K562 (cell line): ENCODE measurements around the gene ACSL6. TPM values are rescaled to one million over a fixed set of nuclear protein-coding genes. Genes with fewer than 3 reads are reported as not detected.

Source experiments
- ATAC-seq: fragments of 200-7000 bp; cut with Tn5 transposase; 3 replicates; pipeline ENCODE4 v1.9.1; 2020; ENCODE audit warnings: moderate library complexity
- BruUV-seq: library from RNA; stranded (reverse); fragments of 400-500 nt; replicated peaks from 2 replicates; lab custom pipeline; 2021; lab: Mats Ljungman, UMichigan
- CTCF ChIA-PET: fragments of 300-600 bp; formaldehyde crosslinking; extraction: SDS; loops from one replicate; lab custom pipeline; 2021; ENCODE audit warnings: low intra/inter-chr PET ratio; lab: Yijun Ruan, JAX
- POLR2A ChIA-PET: fragments of 300-600, 350-650 bp; sonication (Branson Sonifier 250); formaldehyde crosslinking; extraction: SDS; loops from one replicate; lab custom pipeline; 2021; ENCODE audit warnings: antibody characterized with exemption, inconsistent platforms; lab: Yijun Ruan, JAX
- DNase-seq, 4 experiments: peaks; one replicate each; pipeline versions ENCODE4 v3.0.0 to v3.0.0-alpha.2; 2011 to 2018; ENCODE audit warnings: low spot score in 3 of 4, mixed read lengths in 3 of 4; ENCODE audit errors: extremely low read depth in 1 of 4
- FAIRE-seq: peaks from 2 replicates; lab custom pipeline; 2011; peaks lifted over from hg19 to GRCh38; lab: Jason Lieb, UNC
- H2AFZ ChIP-seq: 2 replicates; pipeline ENCODE4 v1.6.0; 2011; ENCODE audit warnings: low read depth, low read length, control low read depth, inconsistent platforms
- H3K27ac ChIP-seq: fragments of 200-600 bp; 3 replicates; pipeline ENCODE4 v1.8.0; 2011; ENCODE audit warnings: low read depth, mild to moderate bottlenecking, control low read depth, inconsistent platforms, low read length, moderate library complexity, mixed read lengths; ENCODE audit errors: extremely low read depth
- H3K27me3 ChIP-seq, 2 experiments: fragments of 300-600 bp in 1 of 2; 2 replicates in 1 of 2; 3 replicates in 1 of 2; pipeline versions ENCODE4 v1.6.0 to v1.8.0; 2011; ENCODE audit warnings: inconsistent platforms in 2 of 2, low read length in 2 of 2, mild to moderate bottlenecking in 1 of 2, mixed read lengths in 1 of 2, moderate library complexity in 1 of 2; ENCODE audit not compliant: control insufficient read depth in 2 of 2, insufficient read depth in 2 of 2
- H3K36me3 ChIP-seq: fragments of 300-600 bp; 3 replicates; pipeline ENCODE4 v1.8.0; 2011; ENCODE audit warnings: mild to moderate bottlenecking, low read length, inconsistent platforms; ENCODE audit not compliant: control insufficient read depth, insufficient read depth
- H3K4me1 ChIP-seq, 2 experiments: fragments of 200-600 bp in 1 of 2; replicated peaks in 1 of 2; 2 replicates in 1 of 2; 3 replicates in 1 of 2; pipeline versions ENCODE4 v1.5.1 to v1.8.0; 2011; ENCODE audit warnings: inconsistent platforms in 2 of 2, low read length in 2 of 2, mild to moderate bottlenecking in 1 of 2, mixed read lengths in 1 of 2, moderate library complexity in 1 of 2; ENCODE audit not compliant: control insufficient read depth in 2 of 2, insufficient read depth in 2 of 2
- H3K4me2 ChIP-seq: 2 replicates; pipeline ENCODE4 v1.6.1; 2011; ENCODE audit warnings: low read length, control low read depth, inconsistent platforms, mixed read lengths; ENCODE audit not compliant: insufficient read depth
- H3K4me3 ChIP-seq: fragments of 200-600 bp; sonication (generic), shearing (Covaris generic); 2 replicates; pipeline ENCODE4 v1.5.1; 2016; ENCODE audit warnings: control low read depth, inconsistent platforms
- H3K79me2 ChIP-seq: fragments of 200-600 bp; 3 replicates; pipeline ENCODE4 v1.8.0; 2011; ENCODE audit warnings: low read length, inconsistent platforms; ENCODE audit not compliant: control insufficient read depth, insufficient read depth
- H3K9ac ChIP-seq, 2 experiments: 2 replicates each; pipeline versions ENCODE4 v1.6.0 to v1.6.1; 2011; ENCODE audit warnings: low read depth in 2 of 2, low read length in 2 of 2, control low read depth in 1 of 2, inconsistent platforms in 1 of 2, mild to moderate bottlenecking in 1 of 2, mixed read lengths in 1 of 2; ENCODE audit not compliant: insufficient read depth in 1 of 2
- H3K9me1 ChIP-seq: one replicate; pipeline ENCODE4 v1.6.0; 2011; ENCODE audit warnings: inconsistent platforms, mild to moderate bottlenecking, low read length, moderate library complexity; ENCODE audit not compliant: control insufficient read depth, insufficient read depth
- H3K9me3 ChIP-seq: replicated peaks from 2 replicates; pipeline ENCODE4 v1.5.1; 2011; ENCODE audit warnings: low read depth, low read length, inconsistent platforms; ENCODE audit not compliant: control insufficient read depth, insufficient read depth
- H4K20me1 ChIP-seq: replicated peaks from 2 replicates; pipeline ENCODE4 v1.6.1; 2011; ENCODE audit warnings: low read length, inconsistent platforms, mixed read lengths; ENCODE audit not compliant: control insufficient read depth, insufficient read depth
- BRD9 ChIP-seq: fragments of 450-650 bp; IDR thresholded peaks from 2 replicates; pipeline ENCODE4 v1.6.1; 2018; ENCODE audit warnings: low read depth; ENCODE audit not compliant: partially characterized antibody
- E2F5 ChIP-seq: sonication (generic); formaldehyde crosslinking; IDR thresholded peaks from 2 replicates; pipeline ENCODE4 v1.8.0; 2022; ENCODE audit warnings: mild to moderate bottlenecking, missing genetic modification reagents
- WGBS: fragments of 100-300 bp; shearing (Covaris generic); methylation state at CpG from one replicate; pipeline ENCODE4 v1.1.6; 2016; ENCODE audit warnings: low coverage, mixed read lengths; ENCODE audit not compliant: insufficient coverage; ENCODE audit errors: missing lambda C conversion rate; 5-methylcytosine and 5-hydroxymethylcytosine counted together
- in situ Hi-C: fragments of 300-500 bp; cut with MboI; formaldehyde crosslinking; loops from 4 replicates; pipeline ENCODE4 v1.15.0; 2018; ENCODE audit warnings: inconsistent platforms, mixed read lengths
- intact Hi-C: fragments of 100-400 bp; cut with micrococcal nuclease; formaldehyde crosslinking; loops from 2 replicates; pipeline ENCODE4 v1.14.2; 2022
- polyA plus RNA-seq, 8 experiments: library from polyadenylated mRNA; depleted of rRNA in 4 of 8; stranded (reverse) in 5 of 8; unstranded in 3 of 8; fragments of >200 nt; fragmentation: Nextera tagmentation in 2 of 8; fragmentation: Illumina TruSeq in 1 of 8; extraction: Ambion mirVana in 2 of 8; extraction: Trizol in 1 of 8; gene quantifications; 2 replicates each; pipeline versions ENCODE4 v1.2.1 to v1.2.3, GENCODE V29; 2011 to 2014; ENCODE audit warnings: inconsistent platforms in 1 of 8, missing spikeins in 1 of 8
- total RNA-seq, 7 experiments: library from RNA; depleted of rRNA in 6 of 7; stranded (reverse); fragments of >200 nt in 6 of 7; fragmentation: Illumina TruSeq in 2 of 7; extraction: Trizol in 2 of 7; gene quantifications; 2 replicates each; pipeline versions ENCODE4 v1.2.1 to v1.2.3, GENCODE V29; 2011 to 2021; ENCODE audit warnings: low replicate concordance in 1 of 7
- TF ChIP-seq, protein P1 (sequence below), 3 experiments: IDR thresholded peaks in 2 of 3; conservative IDR thresholded peaks in 1 of 3; 2 replicates each; pipeline ENCODE4 v1.5.1; 2011 to 2012; ENCODE audit warnings: low read length in 3 of 3, mild to moderate bottlenecking in 3 of 3, control low read depth in 2 of 3, improper control_type of control experiment in 1 of 3, inconsistent platforms in 1 of 3, low read depth in 1 of 3, mixed read lengths in 1 of 3, moderate library complexity in 1 of 3; ENCODE audit not compliant: insufficient read depth in 2 of 3

The ACSL6 gene
- total and polyA plus RNA-seq, 9 of the 15 experiments (the other 6 are each of a cell fraction or from before 2014, with no cell fraction given), result 0.50 to 1.5 (median 0.69) TPM

- Histone ChIP-seq H3K36me3 (no peaks in the 10 kb centered on the region), H2AFZ (no peak overlapping the region), H3K4me3 (no peak overlapping the region), H3K9me3 (no peaks in the 10 kb centered on the region), H3K4me1 (peaks cover 8 to 18% of the 10 kb centered on the region in 2 experiments; a peak in 4 of 5 replicates), H3K4me2 (no peak overlapping the region), H3K27me3 (peaks cover 0 to 10% of the 10 kb centered on the region in 2 experiments; a peak in 2 of 5 replicates), H3K79me2 (no peaks in the 10 kb centered on the region), H3K27ac (no peak overlapping the region), H3K9ac (no peak overlapping the region), H4K20me1 (peaks cover 15% of the 10 kb centered on the region; the same call in 1 of the 2 replicates), H3K9me1 (no peaks in the 10 kb centered on the region)
- CTCF ChIA-PET, result interaction anchor here (0.7 to 2.8 kb wide), 4 partner anchors 197 to 583 kb away, joined by 3 to 28 read pairs (median 5); no protein-coding TSS in a partner anchor
- FAIRE-seq, result no peak
- in situ Hi-C loops (loop anchor here (25.0 kb wide), 1 partner anchor 571 kb away; no protein-coding TSS in a partner anchor), intact Hi-C loops (loop anchor here (1.0 to 10.0 kb wide), 6 partner anchors 55 to 586 kb away; no protein-coding TSS in a partner anchor)
- TF ChIP-seq, protein P1, sequence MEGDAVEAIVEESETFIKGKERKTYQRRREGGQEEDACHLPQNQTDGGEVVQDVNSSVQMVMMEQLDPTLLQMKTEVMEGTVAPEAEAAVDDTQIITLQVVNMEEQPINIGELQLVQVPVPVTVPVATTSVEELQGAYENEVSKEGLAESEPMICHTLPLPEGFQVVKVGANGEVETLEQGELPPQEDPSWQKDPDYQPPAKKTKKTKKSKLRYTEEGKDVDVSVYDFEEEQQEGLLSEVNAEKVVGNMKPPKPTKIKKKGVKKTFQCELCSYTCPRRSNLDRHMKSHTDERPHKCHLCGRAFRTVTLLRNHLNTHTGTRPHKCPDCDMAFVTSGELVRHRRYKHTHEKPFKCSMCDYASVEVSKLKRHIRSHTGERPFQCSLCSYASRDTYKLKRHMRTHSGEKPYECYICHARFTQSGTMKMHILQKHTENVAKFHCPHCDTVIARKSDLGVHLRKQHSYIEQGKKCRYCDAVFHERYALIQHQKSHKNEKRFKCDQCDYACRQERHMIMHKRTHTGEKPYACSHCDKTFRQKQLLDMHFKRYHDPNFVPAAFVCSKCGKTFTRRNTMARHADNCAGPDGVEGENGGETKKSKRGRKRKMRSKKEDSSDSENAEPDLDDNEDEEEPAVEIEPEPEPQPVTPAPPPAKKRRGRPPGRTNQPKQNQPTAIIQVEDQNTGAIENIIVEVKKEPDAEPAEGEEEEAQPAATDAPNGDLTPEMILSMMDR (IDR thresholded peaks at IDR 0.05 in 2 of 3, conservative IDR thresholded peaks at IDR 0.05 in 1 of 3; ENCODE audit: insufficient read depth in 2 of 3, low read depth in 1 of 3, low read length in 3 of 3), result 0 out of 6 replicates have a peak, but pooled peaks of 1 of the 3 experiments have one; percentile 5
- TF ChIP-seq BRD9, result no peak
- TF ChIP-seq E2F5 (CRISPR knock-in tag), result no peak
- ATAC-seq, result peak; percentile 9
- no TSS peak for BruUV-seq
- DNase-seq, result no peak
- POLR2A ChIA-PET, result interaction anchor here (0.9 to 1.2 kb wide), 4 partner anchors 9 to 475 kb away, joined by 3 to 5 read pairs (median 3); no protein-coding TSS in a partner anchor
- 0% methylated on average over 2 of the region's 2 CpGs for WGBS
Measured at GRCh38 chr5:132008163-132008473, 3.3 kb downstream of the ACSL6 start.
